ENCODE measurements around the gene CPLX1. TPM values are rescaled to one million over a fixed set of nuclear protein-coding genes. Genes with fewer than 3 reads are reported as not detected.

The CPLX1 gene
- total RNA-seq, 2 donors from 2014 or later, result 0.85 to 1.2 TPM

DNA sequence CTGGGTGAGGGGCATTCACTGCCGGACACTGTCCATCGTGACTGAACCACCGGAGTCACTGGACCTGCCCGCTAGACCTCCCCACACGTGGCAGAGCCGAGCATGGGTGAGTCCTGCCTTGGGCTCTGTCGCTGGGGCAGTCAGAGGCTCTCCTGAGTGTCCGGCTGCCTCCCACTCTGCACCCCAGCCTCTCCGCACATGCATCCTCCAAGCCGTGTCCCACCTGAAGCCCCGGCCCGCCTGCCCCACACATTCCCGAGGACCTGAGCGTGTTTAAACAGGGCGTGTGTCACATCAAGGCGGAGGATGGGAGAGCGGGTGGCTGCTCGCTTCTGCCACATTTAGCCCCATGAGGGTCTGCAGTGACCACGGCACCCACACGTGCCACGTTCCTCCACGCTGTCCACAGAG is 4.7 kb downstream of the CPLX1 start:
- TF ChIP-seq, protein P1, sequence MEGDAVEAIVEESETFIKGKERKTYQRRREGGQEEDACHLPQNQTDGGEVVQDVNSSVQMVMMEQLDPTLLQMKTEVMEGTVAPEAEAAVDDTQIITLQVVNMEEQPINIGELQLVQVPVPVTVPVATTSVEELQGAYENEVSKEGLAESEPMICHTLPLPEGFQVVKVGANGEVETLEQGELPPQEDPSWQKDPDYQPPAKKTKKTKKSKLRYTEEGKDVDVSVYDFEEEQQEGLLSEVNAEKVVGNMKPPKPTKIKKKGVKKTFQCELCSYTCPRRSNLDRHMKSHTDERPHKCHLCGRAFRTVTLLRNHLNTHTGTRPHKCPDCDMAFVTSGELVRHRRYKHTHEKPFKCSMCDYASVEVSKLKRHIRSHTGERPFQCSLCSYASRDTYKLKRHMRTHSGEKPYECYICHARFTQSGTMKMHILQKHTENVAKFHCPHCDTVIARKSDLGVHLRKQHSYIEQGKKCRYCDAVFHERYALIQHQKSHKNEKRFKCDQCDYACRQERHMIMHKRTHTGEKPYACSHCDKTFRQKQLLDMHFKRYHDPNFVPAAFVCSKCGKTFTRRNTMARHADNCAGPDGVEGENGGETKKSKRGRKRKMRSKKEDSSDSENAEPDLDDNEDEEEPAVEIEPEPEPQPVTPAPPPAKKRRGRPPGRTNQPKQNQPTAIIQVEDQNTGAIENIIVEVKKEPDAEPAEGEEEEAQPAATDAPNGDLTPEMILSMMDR (IDR thresholded peaks at IDR 0.05), result no peak
- no peak overlapping the region for H3K27ac ChIP-seq
- peaks cover 6 to 10% of the 10 kb centered on the region in 2 donors for H3K4me1 ChIP-seq (ENCODE audit: control insufficient read depth in 1 of 2, low read depth in 2 of 2)
- H3K27me3 ChIP-seq (replicated peaks; ENCODE audit: insufficient read depth), result no peaks in the 10 kb centered on the region
- ATAC-seq (ENCODE audit: insufficient number of reproducible peaks, low FRiP score, low read depth) (no peak), DNase-seq (ENCODE audit: low spot score) (no peak)
- no peaks in the 10 kb centered on the region for H3K9me3 ChIP-seq
- H3K36me3 ChIP-seq, result no peaks in the 10 kb centered on the region
- no peak overlapping the region for H3K4me3 ChIP-seq

DNA sequence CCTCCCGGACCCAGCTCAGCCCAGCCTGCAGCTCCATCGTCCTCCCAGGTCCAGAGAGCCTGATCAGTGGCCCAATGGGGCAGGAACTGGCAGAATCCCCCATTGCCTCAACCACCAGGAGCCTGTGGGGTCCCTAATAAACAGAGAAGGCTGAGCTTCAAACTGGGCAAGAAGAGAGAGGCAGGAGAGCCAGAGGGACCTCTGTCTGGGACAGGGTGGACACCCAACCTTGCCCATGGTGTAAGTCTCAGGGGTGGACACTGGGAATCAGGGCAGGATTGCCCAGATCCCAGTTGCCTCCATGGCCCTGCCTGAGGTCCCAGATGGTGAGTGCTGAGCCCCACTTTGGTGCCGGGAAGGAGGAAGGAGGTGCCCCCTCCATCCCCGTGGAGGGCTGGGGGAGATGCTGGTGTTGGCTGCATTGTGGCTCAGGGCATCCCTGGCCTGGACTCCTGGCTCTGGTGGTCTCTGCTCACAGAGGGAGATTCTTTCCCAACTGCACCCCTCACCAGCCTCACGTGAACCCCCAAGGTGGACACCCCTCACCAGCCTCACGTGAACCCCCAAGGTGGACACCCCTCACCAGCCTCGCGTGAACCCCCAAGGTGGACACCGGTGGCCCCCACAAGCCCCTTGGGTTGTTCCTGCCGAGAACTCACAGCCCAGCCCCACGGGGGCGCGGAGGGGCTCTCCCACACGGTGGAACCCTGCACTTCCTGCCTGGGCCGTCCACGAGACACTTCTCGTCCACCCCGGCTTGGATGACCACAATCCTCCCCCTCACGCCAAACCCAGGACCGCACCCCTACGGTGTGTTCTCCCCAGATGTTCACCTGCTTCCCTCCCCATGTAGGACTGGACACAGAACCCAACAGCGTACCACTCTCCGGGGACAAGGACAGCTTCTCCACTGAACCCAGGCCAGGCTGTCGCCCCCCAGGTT is 5.4 kb downstream of the CPLX1 start:
- Histone ChIP-seq H3K4me3 (no peak overlapping the region), H3K36me3 (no peaks in the 10 kb centered on the region), H3K9me3 (no peaks in the 10 kb centered on the region), H3K4me1 (ENCODE audit: control insufficient read depth in 1 of 2, low read depth in 2 of 2) (peaks cover 4 to 9% of the 10 kb centered on the region in 2 donors), H3K27me3 (replicated peaks; ENCODE audit: insufficient read depth) (no peaks in the 10 kb centered on the region), H3K27ac (no peak overlapping the region)
- no peak for DNase-seq (ENCODE audit: low spot score)
- TF ChIP-seq, protein P1 (IDR thresholded peaks at IDR 0.05), result no peak
- ATAC-seq (ENCODE audit: insufficient number of reproducible peaks, low FRiP score, low read depth), result no peak

DNA sequence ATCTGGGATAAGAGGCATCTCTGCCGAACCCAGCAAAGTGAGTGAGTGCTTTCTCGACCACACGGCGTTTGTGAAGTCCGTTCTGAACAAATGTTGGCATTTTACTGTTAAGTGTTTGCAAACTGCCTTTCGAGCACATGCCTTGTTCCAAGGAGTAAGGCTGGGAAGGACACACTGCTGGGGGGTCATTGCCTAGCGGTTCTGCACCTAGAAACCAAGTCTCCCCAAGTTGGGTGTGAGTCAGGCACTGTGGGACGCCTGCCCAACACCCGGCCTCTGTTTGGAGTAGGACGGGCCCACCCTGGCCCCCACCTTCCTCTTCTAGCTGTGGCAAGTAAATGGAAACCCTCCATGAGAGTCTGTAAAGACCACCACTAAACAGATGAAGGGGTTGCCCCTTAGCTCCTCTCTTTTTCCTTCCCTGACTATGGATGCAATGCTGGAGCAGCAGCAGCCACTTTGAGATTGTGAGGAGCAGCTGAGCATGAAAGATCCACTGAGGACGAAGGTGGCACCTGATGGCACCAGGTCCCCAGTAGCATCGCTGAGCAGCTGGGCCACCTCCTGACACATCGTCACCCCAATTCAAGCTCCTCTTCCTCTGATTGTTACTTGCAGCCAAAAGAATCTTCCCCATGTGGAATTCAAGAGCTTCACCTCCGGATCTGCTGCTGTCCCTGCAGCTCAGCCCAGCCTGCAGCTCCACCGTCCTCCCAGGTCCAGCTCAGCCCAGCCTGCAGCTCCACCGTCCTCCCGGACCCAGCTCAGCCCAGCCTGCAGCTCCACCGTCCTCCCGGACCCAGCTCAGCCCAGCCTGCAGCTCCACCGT is 6.3 kb downstream of the CPLX1 start:
- H3K4me1 ChIP-seq (ENCODE audit: control insufficient read depth in 1 of 2, low read depth in 2 of 2), result no peaks in the 10 kb centered on the region
- DNase-seq (ENCODE audit: low spot score), result no peak
- H3K27ac ChIP-seq, result no peak overlapping the region
- no peak for ATAC-seq (ENCODE audit: insufficient number of reproducible peaks, low FRiP score, low read depth)
- H3K4me3 ChIP-seq, result no peak overlapping the region
- H3K9me3 ChIP-seq, result no peaks in the 10 kb centered on the region
- no peaks in the 10 kb centered on the region for H3K27me3 ChIP-seq (replicated peaks; ENCODE audit: insufficient read depth)
- TF ChIP-seq, protein P1 (IDR thresholded peaks at IDR 0.05), result no peak
- H3K36me3 ChIP-seq, result no peaks in the 10 kb centered on the region

DNA sequence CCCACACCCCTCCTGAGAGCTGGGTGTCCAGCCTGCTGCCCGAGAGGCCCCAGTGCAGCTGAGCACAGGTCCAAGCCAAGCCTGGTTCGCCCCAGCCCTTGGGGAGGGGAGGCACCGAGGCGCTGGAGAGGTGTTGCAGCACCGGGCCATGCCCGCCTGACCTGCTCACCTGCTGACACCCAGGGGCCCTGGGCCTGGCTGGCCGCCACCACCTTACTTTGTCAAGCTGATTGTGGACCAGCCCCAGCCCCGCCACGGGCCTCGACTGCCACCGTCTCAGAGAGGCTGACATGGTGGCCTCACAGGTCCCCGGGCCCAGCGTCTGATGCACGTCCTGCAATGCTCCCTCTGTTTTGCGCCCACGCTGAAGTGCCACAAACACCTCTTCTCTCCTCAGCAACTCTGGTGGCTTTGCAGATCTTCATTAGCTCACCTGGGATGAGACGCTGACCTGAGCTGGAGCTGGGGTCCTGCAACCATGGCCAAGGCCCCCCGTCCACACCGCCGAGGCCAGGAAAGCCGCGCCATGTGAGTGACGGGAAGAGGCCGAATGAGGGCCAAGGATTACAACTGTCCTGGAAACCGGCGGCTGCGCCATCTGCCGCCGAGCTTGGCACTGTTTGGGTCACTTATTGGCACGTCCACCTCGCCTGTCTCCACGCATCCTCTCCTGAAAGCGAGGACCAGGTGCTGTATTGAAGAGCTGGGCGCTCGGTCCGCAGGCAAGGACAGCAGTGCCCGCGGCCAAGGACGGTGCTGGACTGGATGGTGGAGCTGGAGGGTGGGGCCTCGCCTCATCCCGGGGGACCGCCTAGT is 7.6 kb downstream of the CPLX1 start:
- no peaks in the 10 kb centered on the region for H3K27me3 ChIP-seq (replicated peaks; ENCODE audit: insufficient read depth)
- H3K4me3 ChIP-seq, result no peak overlapping the region
- ATAC-seq (ENCODE audit: insufficient number of reproducible peaks, low FRiP score, low read depth) (no peak), DNase-seq (ENCODE audit: low spot score) (no peak)
- H3K4me1 ChIP-seq (ENCODE audit: control insufficient read depth in 1 of 2, low read depth in 2 of 2), result no peaks in the 10 kb centered on the region
- no peak overlapping the region for H3K27ac ChIP-seq
- TF ChIP-seq, protein P1 (IDR thresholded peaks at IDR 0.05), result no peak
- H3K9me3 ChIP-seq, result no peaks in the 10 kb centered on the region
- no peaks in the 10 kb centered on the region for H3K36me3 ChIP-seq
